Psoas muscle (tissue), 8 donors: ENCODE results near the gene SATL1. TPM values are rescaled to one million over a fixed set of nuclear protein-coding genes. Genes with fewer than 3 reads are reported as not detected.

Experiments used
- ATAC-seq, 4 donors: fragments of 200-7000 bp; cut with Tn5 transposase; one replicate each; pipeline ENCODE4 v1.9.1; 2020; ENCODE audit warnings: moderate library complexity in 3 of 4, mild to moderate bottlenecking in 2 of 4
- DNase-seq, 2 donors: peaks; one replicate each; pipeline ENCODE4 v3.0.0-alpha.2; 2020
- H3K27ac ChIP-seq: fragments of 200-600 bp; one replicate; pipeline ENCODE4 v1.8.0; 2022
- H3K27me3 ChIP-seq, 3 donors: fragments of 200-600 bp in 1 of 3; one replicate each; pipeline versions ENCODE4 v1.6.1 to v1.8.0; 2013 to 2022; ENCODE audit warnings: low read length in 2 of 3, mild to moderate bottlenecking in 2 of 3, moderate library complexity in 1 of 3; ENCODE audit not compliant: insufficient read depth in 3 of 3
- H3K36me3 ChIP-seq, 2 donors: fragments of 200-600 bp in 1 of 2; one replicate each; pipeline versions ENCODE4 v1.6.1 to v1.8.0; 2013 to 2022; ENCODE audit warnings: low read depth in 1 of 2, mild to moderate bottlenecking in 1 of 2, moderate library complexity in 1 of 2; ENCODE audit not compliant: insufficient read depth in 1 of 2
- H3K4me1 ChIP-seq: fragments of 200-600 bp; one replicate; pipeline ENCODE4 v1.8.0; 2022
- H3K4me3 ChIP-seq: fragments of 200-600 bp; one replicate; pipeline ENCODE4 v1.8.0; 2022; ENCODE audit warnings: mild to moderate bottlenecking
- H3K9me3 ChIP-seq: fragments of 200-600 bp; one replicate; pipeline ENCODE4 v1.8.0; 2022
- WGBS, 3 donors: extraction: QIAGEN DNeasy Blood & Tissue Kit; methylation state at CpG; one replicate each; pipeline versions ENCODE4 v1.1.6 to v1.1.7; 2013; 5-methylcytosine and 5-hydroxymethylcytosine counted together
- intact Hi-C, 2 donors: fragments of 100-400 bp; cut with DNase I; formaldehyde crosslinking; loops; one replicate each; pipeline versions ENCODE4 v1.11.0 to v1.14.2; 2022
- polyA plus RNA-seq, 3 donors: library from polyadenylated mRNA; stranded (reverse); fragments of 200-250 nt; gene quantifications; one replicate each; pipeline ENCODE4 v1.2.3, GENCODE V29; 2013
- total RNA-seq, 4 donors: library from RNA; stranded (reverse); fragmentation: NEBNext Ultra II Directional in 2 of 4; extraction: Animal tissue kit (Norgen Biotek cat#: 25700) in 2 of 4; gene quantifications; one replicate each; pipeline versions ENCODE4 v1.2.1 to v1.2.4, GENCODE V29; 2021 to 2023
- TF ChIP-seq, protein P1 (sequence below): fragments of 200-600 bp; IDR thresholded peaks from one replicate; pipeline ENCODE4 v1.8.0; 2022; ENCODE audit warnings: antibody characterized with exemption
- donor health status: healthy with polysubstance abuse.
- donor health status: DM: no; HTN: no; CAD: no; lungs with moderate emphysema.
- donor health status: Bipolar disorder and iron deficiency.
- donor health status: healthy.
- donor health status: DM: yes; HTN: yes; CAD: no.
- donor health status: DM: no; HTN: no; CAD: no.
- donor health status: DM: no; HTN: no; CAD: no.
- donor health status: DM: yes; HTN: yes; CAD: no.

The SATL1 gene
- total and polyA plus RNA-seq, 7 donors, result not detected

DNA sequence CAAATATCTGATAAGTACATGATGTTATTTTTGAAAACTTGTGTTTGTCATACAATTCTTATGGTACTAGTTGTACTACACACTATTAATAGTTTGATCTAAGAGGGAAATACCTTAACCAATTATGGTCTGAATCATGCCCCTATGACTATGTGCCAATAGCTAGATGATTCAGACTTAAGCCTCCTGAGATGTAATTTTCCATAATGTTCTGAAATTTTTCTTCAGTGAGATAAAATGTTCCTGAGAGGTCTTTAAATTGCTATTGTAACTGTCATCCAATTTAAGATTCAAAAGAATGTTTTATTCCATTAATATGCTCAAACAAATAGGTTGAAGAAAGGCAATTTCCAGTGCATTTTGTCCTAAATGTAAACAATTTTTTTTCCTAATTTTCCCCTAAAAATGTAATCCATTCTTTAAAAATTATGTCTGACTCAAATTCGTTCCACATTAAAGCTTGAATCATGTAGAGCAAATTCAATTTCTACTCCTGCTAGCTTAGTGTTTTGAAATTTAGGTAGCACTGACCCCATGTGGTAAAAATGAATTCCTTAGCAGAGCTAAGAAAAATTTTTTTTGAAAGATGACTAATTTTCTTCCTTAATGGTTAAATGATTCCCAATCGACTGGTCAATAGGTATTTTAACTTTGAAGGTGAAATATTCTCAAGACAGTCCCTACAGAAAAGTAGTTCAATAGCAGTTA, 190.8 kb downstream of the SATL1 start:
- Histone ChIP-seq H3K27me3 (no peaks in the 10 kb centered on the region), H3K36me3 (no peaks in the 10 kb centered on the region), H3K4me1 (no peaks in the 10 kb centered on the region), H3K27ac (no peak overlapping the region), H3K9me3 (no peaks in the 10 kb centered on the region), H3K4me3 (no peak overlapping the region)
- intact Hi-C loops, result loop anchor here in 1 of 2 donors (5.0 kb wide), 1 partner anchor 320 kb away; no protein-coding TSS in a partner anchor
- ATAC-seq (peak in 3 of 4 donors; percentile 57 to 82 (median 74)), DNase-seq (no peak)
- WGBS, 3 donors, result 37 to 61% (median 46%) methylated on average over 2 of the region's 2 CpGs
- TF ChIP-seq, protein P1, sequence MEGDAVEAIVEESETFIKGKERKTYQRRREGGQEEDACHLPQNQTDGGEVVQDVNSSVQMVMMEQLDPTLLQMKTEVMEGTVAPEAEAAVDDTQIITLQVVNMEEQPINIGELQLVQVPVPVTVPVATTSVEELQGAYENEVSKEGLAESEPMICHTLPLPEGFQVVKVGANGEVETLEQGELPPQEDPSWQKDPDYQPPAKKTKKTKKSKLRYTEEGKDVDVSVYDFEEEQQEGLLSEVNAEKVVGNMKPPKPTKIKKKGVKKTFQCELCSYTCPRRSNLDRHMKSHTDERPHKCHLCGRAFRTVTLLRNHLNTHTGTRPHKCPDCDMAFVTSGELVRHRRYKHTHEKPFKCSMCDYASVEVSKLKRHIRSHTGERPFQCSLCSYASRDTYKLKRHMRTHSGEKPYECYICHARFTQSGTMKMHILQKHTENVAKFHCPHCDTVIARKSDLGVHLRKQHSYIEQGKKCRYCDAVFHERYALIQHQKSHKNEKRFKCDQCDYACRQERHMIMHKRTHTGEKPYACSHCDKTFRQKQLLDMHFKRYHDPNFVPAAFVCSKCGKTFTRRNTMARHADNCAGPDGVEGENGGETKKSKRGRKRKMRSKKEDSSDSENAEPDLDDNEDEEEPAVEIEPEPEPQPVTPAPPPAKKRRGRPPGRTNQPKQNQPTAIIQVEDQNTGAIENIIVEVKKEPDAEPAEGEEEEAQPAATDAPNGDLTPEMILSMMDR, result peak; percentile 23

DNA sequence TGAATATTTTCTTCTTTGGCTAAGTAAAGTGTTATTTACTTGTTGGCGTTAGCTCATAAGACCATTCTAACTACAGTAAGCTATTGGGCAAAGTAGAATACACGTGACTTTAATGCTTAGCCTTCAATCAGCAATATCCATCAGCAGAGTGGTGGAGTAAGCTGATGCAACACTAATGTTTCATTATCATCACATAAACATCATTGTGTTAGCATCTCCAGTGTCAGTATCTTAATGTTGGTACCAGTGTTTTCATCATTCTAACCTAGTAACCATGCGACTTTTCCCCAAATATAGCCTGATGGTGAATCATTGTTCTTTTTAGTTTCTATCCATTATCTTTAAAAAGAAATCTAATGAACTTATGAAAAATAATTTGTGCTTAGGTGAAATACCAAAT, 191.4 kb downstream of the SATL1 start:
- H3K27me3 ChIP-seq, result no peaks in the 10 kb centered on the region
- H3K4me1 ChIP-seq, result no peaks in the 10 kb centered on the region
- H3K4me3 ChIP-seq, result no peak overlapping the region
- no peaks in the 10 kb centered on the region for H3K36me3 ChIP-seq
- TF ChIP-seq, protein P1, result no peak
- DNase-seq, result no peak
- peak in 1 of 4 donors; percentile 33 for ATAC-seq
- no peak overlapping the region for H3K27ac ChIP-seq
- intact Hi-C loops, result loop anchor here in 1 of 2 donors (5.0 kb wide), 1 partner anchor 320 kb away; no protein-coding TSS in a partner anchor
- WGBS, 3 donors, result 31 to 58% (median 46%) methylated on average over 3 of the region's 3 CpGs
- no peaks in the 10 kb centered on the region for H3K9me3 ChIP-seq

DNA sequence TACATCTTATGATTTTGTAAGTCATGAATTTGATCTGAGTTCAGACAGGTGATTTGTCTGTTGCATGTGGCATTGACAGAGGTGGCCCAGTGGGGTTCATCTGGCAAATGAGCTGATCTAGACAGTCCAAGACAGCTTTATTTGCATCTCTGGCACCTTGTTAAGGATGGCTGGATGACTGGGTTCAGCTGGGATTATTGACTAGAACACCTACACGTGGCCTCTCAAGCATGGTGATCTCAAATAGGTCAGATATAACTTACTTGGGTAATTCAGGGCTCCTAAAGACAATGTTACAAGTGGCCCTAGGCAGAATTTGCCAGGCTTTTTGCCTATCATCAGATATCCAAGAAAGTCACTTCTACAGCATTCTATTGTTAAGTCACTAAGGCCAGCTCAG, 192.0 kb downstream of the SATL1 start:
- Histone ChIP-seq H3K27me3 (no peaks in the 10 kb centered on the region), H3K36me3 (no peaks in the 10 kb centered on the region), H3K9me3 (no peaks in the 10 kb centered on the region), H3K4me1 (no peaks in the 10 kb centered on the region), H3K4me3 (no peak overlapping the region), H3K27ac (no peak overlapping the region)
- TF ChIP-seq, protein P1, result no peak
- intact Hi-C loops, result loop anchor here in 1 of 2 donors (5.0 kb wide), 1 partner anchor 319 kb away; no protein-coding TSS in a partner anchor
- DNase-seq, result no peak
- WGBS, 3 donors, result 18 to 62% (median 45%) methylated on average over 1 of the region's 1 CpG
- no peak for ATAC-seq

Other genes starting within 250 kb of the SATL1 start
- 10 to 100 TPM; 30.7 to 55.4 (median 42.1) TPM for gene APOOL, start 239.9 kb downstream of the SATL1 start, total RNA-seq
- gene APOOL, start 239.9 kb downstream of the SATL1 start, polyA plus RNA-seq, result 10 to 100 TPM in 2 of 3 donors, 1 to 10 TPM in 1; 8.2 to 28.6 (median 14.1) TPM
- under 1 TPM; 0.11 to 0.86 (median 0.56) TPM for gene ZNF711, start 212 bp upstream of the SATL1 start, total RNA-seq
- under 1 TPM; 0.25 to 0.39 (median 0.30) TPM for gene ZNF711, start 212 bp upstream of the SATL1 start, polyA plus RNA-seq
- gene POF1B, start 135.9 kb upstream of the SATL1 start, total RNA-seq, result under 1 TPM in 1 of 4 donors, not detected in 3; 0.08 TPM
- gene POF1B, start 135.9 kb upstream of the SATL1 start, polyA plus RNA-seq, result under 1 TPM in 2 of 3 donors, not detected in 1; 0.01 to 0.04 TPM